GM12801 (cell line): Measurements from ENCODE around the gene LUZP2.

Experiments
- TF ChIP-seq, protein P1 (sequence below): IDR thresholded peaks from one replicate; pipeline ENCODE4 v1.5.1; 2011; ENCODE audit warnings: control low read depth; ENCODE audit not compliant: insufficient read length; ENCODE audit errors: extremely low read depth

Gene LUZP2

GRCh38 chr11:24651873-24652272 is 155.0 kb downstream of the LUZP2 start:
- TF ChIP-seq, protein P1, sequence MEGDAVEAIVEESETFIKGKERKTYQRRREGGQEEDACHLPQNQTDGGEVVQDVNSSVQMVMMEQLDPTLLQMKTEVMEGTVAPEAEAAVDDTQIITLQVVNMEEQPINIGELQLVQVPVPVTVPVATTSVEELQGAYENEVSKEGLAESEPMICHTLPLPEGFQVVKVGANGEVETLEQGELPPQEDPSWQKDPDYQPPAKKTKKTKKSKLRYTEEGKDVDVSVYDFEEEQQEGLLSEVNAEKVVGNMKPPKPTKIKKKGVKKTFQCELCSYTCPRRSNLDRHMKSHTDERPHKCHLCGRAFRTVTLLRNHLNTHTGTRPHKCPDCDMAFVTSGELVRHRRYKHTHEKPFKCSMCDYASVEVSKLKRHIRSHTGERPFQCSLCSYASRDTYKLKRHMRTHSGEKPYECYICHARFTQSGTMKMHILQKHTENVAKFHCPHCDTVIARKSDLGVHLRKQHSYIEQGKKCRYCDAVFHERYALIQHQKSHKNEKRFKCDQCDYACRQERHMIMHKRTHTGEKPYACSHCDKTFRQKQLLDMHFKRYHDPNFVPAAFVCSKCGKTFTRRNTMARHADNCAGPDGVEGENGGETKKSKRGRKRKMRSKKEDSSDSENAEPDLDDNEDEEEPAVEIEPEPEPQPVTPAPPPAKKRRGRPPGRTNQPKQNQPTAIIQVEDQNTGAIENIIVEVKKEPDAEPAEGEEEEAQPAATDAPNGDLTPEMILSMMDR = no peak

DNA sequence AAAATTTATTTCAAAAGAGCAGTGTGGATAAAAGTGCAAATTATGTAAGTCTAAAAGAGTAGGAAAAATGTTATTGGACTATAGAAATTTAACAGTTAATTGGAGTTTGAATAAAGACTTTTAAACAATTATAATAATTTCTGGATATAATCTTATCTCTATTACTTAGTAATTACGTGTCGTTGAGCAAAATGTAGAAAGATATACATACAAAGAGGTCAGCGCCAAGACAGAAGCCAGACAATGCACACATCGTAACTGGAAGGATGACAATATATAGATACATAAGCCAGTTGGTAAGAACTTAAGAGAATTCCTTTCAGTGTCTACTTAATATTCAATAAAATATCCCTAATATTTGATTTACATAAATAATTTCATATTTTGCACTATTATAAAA is 157.0 kb downstream of the LUZP2 start:
- TF ChIP-seq, protein P1 = no peak

- TF ChIP-seq, protein P1 = no peak
Measured at GRCh38 chr11:24661331-24661730, 164.5 kb downstream of the LUZP2 start.

GRCh38 chr11:24664399-24664798 is 167.5 kb downstream of the LUZP2 start:
- TF ChIP-seq, protein P1 = no peak

DNA sequence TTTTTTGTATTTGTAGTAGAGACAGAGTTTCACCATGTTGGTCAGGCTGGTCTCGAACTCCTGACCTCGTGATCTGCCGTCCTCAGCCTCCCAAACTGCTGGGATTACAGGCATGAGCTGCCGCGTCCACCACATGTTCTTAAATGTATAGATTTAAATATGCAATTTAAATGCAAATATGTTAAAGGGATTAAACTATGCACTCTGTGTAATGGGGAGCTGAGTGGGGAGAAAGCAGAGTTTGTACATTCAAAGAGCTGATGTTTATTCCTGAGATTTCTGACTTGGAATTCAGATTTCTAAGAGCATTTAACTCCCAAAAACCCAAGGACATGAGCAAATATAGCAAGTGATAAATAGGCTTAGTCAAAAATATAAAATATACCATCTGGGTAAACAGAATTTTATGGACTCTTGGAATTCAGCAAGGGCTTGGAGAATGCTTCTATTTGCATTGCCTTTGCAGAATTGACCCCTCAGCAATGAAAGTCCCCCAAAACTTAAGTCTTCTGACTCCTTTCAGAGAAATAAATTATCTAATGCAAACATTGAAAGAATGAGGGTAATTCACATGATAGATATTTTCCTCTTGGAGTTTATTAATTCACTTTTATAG is 170.6 kb downstream of the LUZP2 start:
- TF ChIP-seq, protein P1 = no peak

- TF ChIP-seq, protein P1 = no peak
Measured at GRCh38 chr11:24678703-24679348, 182.0 kb downstream of the LUZP2 start.

DNA sequence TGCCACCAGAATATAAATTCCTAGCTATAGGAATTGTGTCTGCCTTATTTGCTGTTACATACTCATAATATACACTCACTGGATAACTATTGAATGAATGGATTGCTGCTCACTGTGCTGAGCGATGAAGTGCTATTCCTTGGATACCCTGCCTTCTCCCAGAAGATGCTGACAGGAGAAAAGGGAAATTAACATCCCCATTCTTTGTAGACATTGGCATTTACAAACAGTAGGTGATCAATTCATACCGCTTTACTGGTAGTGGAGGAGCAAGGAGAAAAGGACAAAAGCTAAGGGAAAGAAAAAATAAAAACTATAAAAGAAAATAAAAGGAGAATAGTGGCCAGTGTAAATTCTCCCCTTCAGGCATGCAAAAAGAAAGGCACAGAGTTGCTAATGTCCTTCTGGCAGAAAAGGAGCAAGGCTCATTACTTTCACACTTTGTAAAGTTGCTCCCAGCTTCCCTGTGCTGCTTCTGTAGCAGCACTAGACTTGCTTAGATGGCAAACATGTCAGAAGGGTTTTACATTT is 183.0 kb downstream of the LUZP2 start:
- TF ChIP-seq, protein P1 = no peak
